HG03469 (cell line): ENCODE results near the gene DPH2.

Source experiments
- ATAC-seq: cut with Tn5 transposase; IDR thresholded peaks from one replicate; pipeline ENCODE4 v1.9.1; 2021; ENCODE audit warnings: mild to moderate bottlenecking, moderate library complexity, moderate number of reproducible peaks; ENCODE audit not compliant: unreplicated experiment

The DPH2 gene

GRCh38 chr1:43969746-43970466 is at the start of gene DPH2:
DPH2 (plus strand) TSS chr1:43970010; CDS start chr1:43970176, 166 bp downstream.
- peak; percentile 53 for ATAC-seq

- no peak for ATAC-seq
Measured at GRCh38 chr1:43921022-43921421, 48.8 kb upstream of the DPH2 start.

GRCh38 chr1:43924516-43924915 is 45.3 kb upstream of the DPH2 start:
- no peak for ATAC-seq

- no peak for ATAC-seq
Measured at GRCh38 chr1:43925846-43926245, 44.0 kb upstream of the DPH2 start.

GRCh38 chr1:43930168-43930948 is 39.5 kb upstream of the DPH2 start:
- ATAC-seq, result no peak

- ATAC-seq, result no peak
Measured at GRCh38 chr1:43930949-43931275, 38.9 kb upstream of the DPH2 start.

- ATAC-seq, result no peak
Measured at GRCh38 chr1:43931711-43932660, 37.8 kb upstream of the DPH2 start.

- ATAC-seq, result no peak
Measured at GRCh38 chr1:43932786-43933385, 36.9 kb upstream of the DPH2 start.

- no peak for ATAC-seq
Measured at GRCh38 chr1:43933386-43934100, 36.3 kb upstream of the DPH2 start, which contains the start of gene ARTN. ARTN (plus strand) TSS chr1:43933801; CDS start chr1:43935657, 1,856 bp downstream.

- no peak for ATAC-seq
Measured at GRCh38 chr1:43934101-43934985, 35.5 kb upstream of the DPH2 start.

- no peak for ATAC-seq
Measured at GRCh38 chr1:43934986-43935324, 34.9 kb upstream of the DPH2 start.

GRCh38 chr1:43935711-43936427 is 33.9 kb upstream of the DPH2 start:
- no peak for ATAC-seq

- ATAC-seq, result no peak
Measured at GRCh38 chr1:43936431-43937151, 33.2 kb upstream of the DPH2 start.

GRCh38 chr1:43937179-43937865 is 32.5 kb upstream of the DPH2 start:
- ATAC-seq, result no peak

GRCh38 chr1:43938383-43938782 is 31.4 kb upstream of the DPH2 start:
- ATAC-seq, result no peak

- ATAC-seq, result no peak
Measured at GRCh38 chr1:43938892-43939587, 30.8 kb upstream of the DPH2 start.

GRCh38 chr1:43942411-43942810 is 27.4 kb upstream of the DPH2 start:
- ATAC-seq, result no peak
